ENCODE measurements around the gene PDCD4.

Gene PDCD4

GRCh38 chr10:110871298-110872084, at the start of gene PDCD4:
PDCD4 (plus strand) TSS chr10:110871928; CDS start chr10:110876028, 4,100 bp downstream.
- peak; percentile 85 to 90 for DNase-seq (ENCODE audit: low read depth in 2 of 2, low spot score in 1 of 2)

- DNase-seq (ENCODE audit: low read depth in 2 of 2, low spot score in 1 of 2), result no peak
Observed at GRCh38 chr10:110822035-110822711, 49.6 kb upstream of the PDCD4 start.

GRCh38 chr10:110822712-110823311, 48.9 kb upstream of the PDCD4 start:
- DNase-seq (ENCODE audit: low read depth in 2 of 2, low spot score in 1 of 2), result no peak

- no peak for DNase-seq (ENCODE audit: low read depth in 2 of 2, low spot score in 1 of 2)
Observed at GRCh38 chr10:110824152-110824441, 47.6 kb upstream of the PDCD4 start.

- no peak for DNase-seq (ENCODE audit: low read depth in 2 of 2, low spot score in 1 of 2)
Observed at GRCh38 chr10:110824660-110825059, 47.1 kb upstream of the PDCD4 start.

GRCh38 chr10:110825508-110825907, 46.2 kb upstream of the PDCD4 start:
- no peak for DNase-seq (ENCODE audit: low read depth in 2 of 2, low spot score in 1 of 2)

- no peak for DNase-seq (ENCODE audit: low read depth in 2 of 2, low spot score in 1 of 2)
Observed at GRCh38 chr10:110827410-110827809, 44.3 kb upstream of the PDCD4 start.

- no peak for DNase-seq (ENCODE audit: low read depth in 2 of 2, low spot score in 1 of 2)
Observed at GRCh38 chr10:110827875-110828274, 43.9 kb upstream of the PDCD4 start.

GRCh38 chr10:110828525-110828924, 43.2 kb upstream of the PDCD4 start:
- no peak for DNase-seq (ENCODE audit: low read depth in 2 of 2, low spot score in 1 of 2)

GRCh38 chr10:110829721-110830410, 41.9 kb upstream of the PDCD4 start:
- no peak for DNase-seq (ENCODE audit: low read depth in 2 of 2, low spot score in 1 of 2)

GRCh38 chr10:110833234-110833940, 38.3 kb upstream of the PDCD4 start:
- no peak for DNase-seq (ENCODE audit: low read depth in 2 of 2, low spot score in 1 of 2)

- DNase-seq (ENCODE audit: low read depth in 2 of 2, low spot score in 1 of 2), result no peak
Observed at GRCh38 chr10:110833941-110834628, 37.6 kb upstream of the PDCD4 start.

GRCh38 chr10:110834629-110835301, 37.0 kb upstream of the PDCD4 start:
- no peak for DNase-seq (ENCODE audit: low read depth in 2 of 2, low spot score in 1 of 2)

- DNase-seq (ENCODE audit: low read depth in 2 of 2, low spot score in 1 of 2), result no peak
Observed at GRCh38 chr10:110835841-110836240, 35.9 kb upstream of the PDCD4 start.

GRCh38 chr10:110836706-110837105, 35.0 kb upstream of the PDCD4 start:
- DNase-seq (ENCODE audit: low read depth in 2 of 2, low spot score in 1 of 2), result no peak

GRCh38 chr10:110837418-110838171, 34.1 kb upstream of the PDCD4 start:
- DNase-seq (ENCODE audit: low read depth in 2 of 2, low spot score in 1 of 2), result no peak

- no peak for DNase-seq (ENCODE audit: low read depth in 2 of 2, low spot score in 1 of 2)
Observed at GRCh38 chr10:110840225-110840922, 31.4 kb upstream of the PDCD4 start.

- no peak for DNase-seq (ENCODE audit: low read depth in 2 of 2, low spot score in 1 of 2)
Observed at GRCh38 chr10:110840923-110841428, 30.8 kb upstream of the PDCD4 start.

Measured in stimulated activated CD8-positive, alpha-beta memory T cell treated with anti-CD3 and anti-CD28 coated beads, Interleukin-4, amount 100 ng/mL, for 4 hours (primary cell).